Cardiac septum (tissue), 1 donor: ENCODE data around the gene METTL3. TPM values are rescaled to one million over a fixed set of nuclear protein-coding genes. Genes with fewer than 3 reads are reported as not detected.

Experiments
- DNase-seq: peaks from one replicate; pipeline ENCODE4 v3.0.0-alpha.2; 2020; ENCODE audit warnings: low spot score
- intact Hi-C: fragments of 100-400 bp; cut with DNase I; formaldehyde crosslinking; loops from one replicate; pipeline ENCODE4 v1.14.0; 2022
- total RNA-seq: library from RNA; stranded (reverse); fragmentation: NEBNext Ultra II Directional; extraction: Animal tissue kit (Norgen Biotek cat#: 25700); gene quantifications from one replicate; pipeline ENCODE4 v1.2.1, GENCODE V29; 2021
- donor health status: DM: no; HTN: no; CAD: no.

METTL3 gene
- total RNA-seq, 1 donor from 2014 or later = 28.1 TPM

- DNase-seq = no peak
- intact Hi-C loops = no loop called here
These were observed 17.5 kb upstream of the METTL3 start for GRCh38 chr14:21528381-21529348.

DNA sequence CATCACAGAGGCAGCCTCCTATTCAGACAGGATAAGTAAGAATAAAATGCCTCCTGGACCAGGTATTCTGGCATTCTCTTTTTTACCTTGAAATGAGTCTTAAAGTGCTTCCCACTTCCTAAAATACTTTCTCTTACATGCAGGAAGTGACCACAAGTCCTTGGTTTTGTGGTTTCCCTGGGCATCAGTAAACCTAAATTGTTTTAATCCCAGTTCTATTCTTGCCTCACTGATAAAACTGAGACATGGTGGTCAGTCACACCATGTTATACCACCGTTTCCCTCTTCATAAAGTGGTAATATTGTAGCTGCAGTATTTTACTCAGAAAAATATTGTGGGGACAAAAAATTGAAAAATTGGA is 16.2 kb upstream of the METTL3 start:
- intact Hi-C loops = no loop called here
- no peak for DNase-seq

DNA sequence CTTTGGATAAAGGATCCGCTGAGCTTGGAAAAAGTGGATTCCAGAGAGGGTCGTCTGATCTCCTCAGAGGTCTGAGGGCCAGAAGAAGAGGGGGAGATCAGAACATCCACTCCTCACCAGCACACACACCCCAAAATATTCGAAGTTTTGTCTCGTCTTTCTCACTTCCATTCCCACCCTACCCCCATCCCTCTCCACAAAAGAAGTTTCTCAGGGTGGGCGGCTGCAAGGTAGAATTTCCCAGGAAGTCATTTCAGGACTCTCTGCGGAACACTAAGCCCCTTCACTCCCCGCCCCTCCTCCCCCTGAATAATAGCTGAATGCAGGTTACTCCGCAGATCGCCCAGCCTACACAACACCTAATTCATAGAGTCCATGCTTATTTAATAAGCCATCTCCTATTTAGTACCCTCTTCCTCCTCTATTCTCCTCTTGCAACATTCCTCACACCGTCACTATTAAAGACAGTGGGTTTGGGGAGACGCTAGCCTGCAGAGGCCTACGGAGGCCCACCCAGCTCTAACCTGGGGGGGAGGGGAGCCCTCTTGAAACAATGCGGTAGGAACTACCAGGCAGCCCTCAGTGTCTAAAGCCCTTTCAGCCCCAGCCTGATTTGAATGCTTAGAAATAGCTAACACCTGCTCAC is 15.7 kb upstream of the METTL3 start:
- intact Hi-C loops = no loop called here
- no peak for DNase-seq

GRCh38 chr14:21525962-21526671 is 15.0 kb upstream of the METTL3 start, which contains the start of gene SALL2:
SALL2 (minus strand) TSS chr14:21526346; CDS start chr14:21526127, 219 bp downstream.
- intact Hi-C loops = no loop called here
- peak; percentile 84 for DNase-seq

- DNase-seq = no peak
- intact Hi-C loops = no loop called here
These were observed 14.4 kb upstream of the METTL3 start for GRCh38 chr14:21525571-21525961.

DNA sequence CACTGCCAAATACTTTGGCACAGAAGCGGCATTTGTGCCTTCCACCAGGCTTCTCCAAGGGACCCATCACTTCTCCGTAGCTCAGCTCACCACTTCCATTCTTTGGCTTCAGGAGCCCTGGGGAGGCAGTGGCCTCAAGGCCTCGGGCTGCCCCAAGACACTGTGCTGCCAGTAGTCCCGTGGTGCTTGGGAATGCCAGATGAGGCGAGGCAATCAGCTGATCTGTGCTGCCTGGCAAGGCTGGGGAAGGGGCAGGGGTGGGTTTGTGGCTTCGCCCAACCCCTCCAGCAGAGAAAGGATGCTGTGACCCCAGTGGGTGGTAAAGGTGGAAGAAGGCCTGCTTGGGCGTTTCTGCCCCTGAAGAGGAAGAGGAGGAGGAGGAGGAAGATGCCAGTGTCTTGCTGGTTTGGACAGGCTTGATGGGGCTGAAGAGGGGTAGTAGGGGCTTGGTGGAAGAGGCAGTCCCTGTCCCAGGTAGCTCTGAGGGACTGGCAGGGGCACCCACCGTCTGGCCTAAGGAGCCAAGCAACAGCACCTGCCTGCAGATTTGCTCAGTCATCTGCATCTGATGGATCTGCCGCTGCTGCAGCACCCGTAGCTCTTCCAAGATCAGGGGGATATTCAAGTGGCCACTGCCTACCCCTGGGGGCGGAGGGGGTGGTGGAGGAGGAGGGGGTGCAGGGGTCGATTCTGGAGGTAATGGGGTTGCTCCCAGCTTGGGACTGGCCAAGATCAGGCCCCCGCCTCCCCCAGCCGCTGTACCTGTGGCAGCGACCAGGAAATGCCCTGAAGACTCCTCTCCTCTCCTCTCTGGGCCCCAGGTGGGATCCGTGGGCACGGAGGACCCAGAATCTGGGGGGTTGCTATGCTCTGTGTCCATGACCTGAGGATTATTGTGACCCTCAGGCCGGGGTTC is 13.7 kb upstream of the METTL3 start:
- intact Hi-C loops = no loop called here
- DNase-seq = no peak

GRCh38 chr14:21523203-21523602 is 12.1 kb upstream of the METTL3 start:
- no peak for DNase-seq

GRCh38 chr14:21521501-21521900 is 10.4 kb upstream of the METTL3 start:
- intact Hi-C loops = no loop called here
- DNase-seq = no peak

More at GRCh38 chr14:21523203-21523602, 12.1 kb upstream of the METTL3 start:
- intact Hi-C loops = no loop called here

DNA sequence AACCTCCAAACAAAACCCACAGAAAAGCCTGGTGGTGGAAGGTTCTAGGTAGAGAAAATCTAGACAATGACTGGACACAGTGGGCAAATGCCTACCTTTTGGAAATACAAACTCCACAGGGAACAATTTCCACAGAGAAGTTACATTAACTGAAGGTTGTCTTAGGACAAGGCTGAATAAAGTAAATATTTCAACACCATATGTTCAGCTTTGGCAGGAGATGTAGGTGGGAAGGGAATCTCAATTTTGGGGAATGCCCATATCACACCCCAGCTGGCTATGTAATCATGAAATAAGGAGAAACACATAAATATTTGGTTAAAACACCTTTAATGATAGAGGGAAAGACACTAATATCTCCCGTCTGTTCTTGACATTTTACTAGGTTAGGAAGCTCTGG is 9.6 kb upstream of the METTL3 start:
- intact Hi-C loops = no loop called here
- DNase-seq = no peak

DNA sequence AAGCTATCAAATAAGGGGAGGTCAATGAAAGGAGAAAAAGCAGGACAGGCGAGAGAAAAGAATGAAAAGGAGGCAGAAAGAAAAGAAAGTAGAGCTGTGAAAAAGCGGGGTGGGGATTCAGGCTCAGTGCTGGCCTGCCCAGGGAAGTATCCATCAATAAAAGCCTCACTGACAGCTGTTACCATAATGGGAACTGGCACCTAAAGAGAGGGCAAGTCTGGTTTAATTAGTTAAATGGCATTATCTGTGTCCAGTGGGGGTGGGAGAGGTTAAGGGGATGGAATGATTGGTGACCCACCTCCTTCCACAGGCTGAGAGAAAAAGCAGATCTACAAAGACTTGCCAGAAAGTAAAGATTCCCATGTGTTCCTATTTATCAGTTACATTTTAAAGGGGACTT is 7.6 kb upstream of the METTL3 start:
- DNase-seq = no peak
- intact Hi-C loops = no loop called here

DNA sequence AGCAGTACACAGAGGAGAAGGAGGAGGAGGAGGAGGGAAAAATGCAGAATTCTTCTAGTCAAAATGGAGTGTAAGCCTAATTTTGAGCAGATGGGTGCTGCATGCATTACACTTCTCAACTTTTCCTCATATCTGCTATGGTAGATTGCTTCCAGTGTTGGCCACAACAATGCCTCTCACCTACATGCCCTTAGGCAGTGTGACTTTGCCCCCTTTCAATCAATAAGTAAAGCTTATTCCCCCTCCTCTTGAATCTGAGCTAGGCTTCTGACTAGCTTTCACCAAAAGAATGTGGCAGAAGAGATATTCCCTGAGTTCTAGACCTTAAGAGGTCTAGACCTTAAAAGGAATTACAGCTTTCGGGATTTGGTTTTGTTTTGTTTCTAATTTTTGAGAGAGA is 3.2 kb upstream of the METTL3 start:
- DNase-seq = no peak
- intact Hi-C loops = loop anchor here (5.0 kb wide), 1 partner anchor 37 kb away; the partner anchor contains the start of genes RAB2B and TOX4

DNA sequence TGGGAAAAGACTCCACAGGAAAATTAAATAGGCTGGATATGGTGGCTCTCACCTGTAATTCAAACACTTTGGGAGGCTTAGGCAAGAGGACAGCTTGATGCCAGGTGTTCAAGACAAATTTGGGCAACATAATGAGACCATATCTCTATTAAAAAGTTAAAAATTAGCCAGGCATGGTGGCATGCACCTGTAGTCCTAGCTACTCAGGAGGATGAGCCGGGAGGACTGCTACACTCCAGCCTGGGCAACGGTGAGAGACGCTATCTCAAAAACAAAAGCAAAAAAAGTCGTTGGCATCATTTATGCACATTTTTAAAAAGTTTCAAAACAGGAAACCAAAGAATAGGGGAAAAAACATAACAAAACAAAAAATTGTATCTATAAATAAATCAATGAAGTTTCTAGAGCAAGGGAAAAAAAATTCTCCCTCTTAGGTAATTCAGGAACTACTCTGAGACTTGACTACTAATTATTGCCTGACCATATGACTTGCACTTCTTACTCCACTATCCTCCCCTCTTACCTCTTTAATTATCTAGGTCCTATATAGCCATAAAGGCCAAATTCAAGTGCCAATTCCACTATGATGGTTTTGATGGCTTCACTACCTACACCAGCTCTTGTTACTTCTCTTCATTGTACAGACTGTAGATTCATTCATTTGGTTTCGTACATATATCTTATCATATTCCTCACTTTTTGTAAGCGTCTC is 1.6 kb downstream of the METTL3 start:
- no peak for DNase-seq
- intact Hi-C loops = loop anchor here (5.0 kb wide), 1 partner anchor 32 kb away; the partner anchor contains the start of genes RAB2B and TOX4

DNA sequence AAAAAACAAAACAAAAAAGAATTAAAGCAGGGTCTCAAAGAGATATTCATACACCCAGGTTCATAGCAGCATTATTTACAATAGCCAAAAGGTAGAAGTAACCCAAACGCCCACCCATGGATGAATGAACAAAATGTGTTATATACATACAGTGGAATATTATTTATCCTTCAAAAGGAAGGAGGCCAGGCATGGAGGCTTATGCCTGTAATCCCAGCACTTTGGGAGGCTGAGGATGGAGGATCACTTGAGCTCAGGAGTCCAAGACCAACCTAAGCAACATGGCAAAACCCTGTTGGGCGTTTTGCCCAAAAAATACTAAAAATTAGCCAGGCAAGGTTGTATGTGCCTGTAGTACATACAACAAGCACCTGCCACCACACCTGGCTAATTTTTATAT is 4.6 kb downstream of the METTL3 start:
- intact Hi-C loops = no loop called here

GRCh38 chr14:21505012-21505553 is 6.1 kb downstream of the METTL3 start:
- no peak for DNase-seq
- intact Hi-C loops = no loop called here

More for the DNA sequence above, 4.6 kb downstream of the METTL3 start:
- no peak for DNase-seq

- intact Hi-C loops = loop anchor here (5.0 kb wide), 1 partner anchor 54 kb away; no protein-coding TSS in a partner anchor
These were observed 7.8 kb downstream of the METTL3 start for GRCh38 chr14:21503376-21503775.

DNA sequence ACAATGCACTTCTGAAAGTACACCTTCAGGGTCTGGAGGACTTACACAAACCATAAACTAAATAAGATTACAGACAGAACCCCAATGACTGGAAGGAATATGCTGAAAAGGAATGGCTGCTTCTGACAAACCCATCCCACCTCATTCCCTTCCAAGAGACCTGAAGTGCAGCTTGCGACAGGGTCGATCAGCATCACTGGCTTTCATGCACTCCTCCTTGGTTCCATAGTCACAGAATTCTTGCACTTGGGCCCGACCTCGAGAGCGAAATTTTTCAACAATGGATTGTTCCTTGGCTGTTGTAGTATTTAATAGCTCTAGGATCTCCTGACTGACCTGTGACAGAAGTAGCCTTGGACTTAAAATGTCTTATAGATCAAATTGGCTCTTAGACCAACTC is 9.6 kb downstream of the METTL3 start:
- DNase-seq = no peak
- intact Hi-C loops = loop anchor here (5.0 kb wide), 1 partner anchor 56 kb away; no protein-coding TSS in a partner anchor

More at GRCh38 chr14:21503376-21503775, 7.8 kb downstream of the METTL3 start:
- DNase-seq = no peak

DNA sequence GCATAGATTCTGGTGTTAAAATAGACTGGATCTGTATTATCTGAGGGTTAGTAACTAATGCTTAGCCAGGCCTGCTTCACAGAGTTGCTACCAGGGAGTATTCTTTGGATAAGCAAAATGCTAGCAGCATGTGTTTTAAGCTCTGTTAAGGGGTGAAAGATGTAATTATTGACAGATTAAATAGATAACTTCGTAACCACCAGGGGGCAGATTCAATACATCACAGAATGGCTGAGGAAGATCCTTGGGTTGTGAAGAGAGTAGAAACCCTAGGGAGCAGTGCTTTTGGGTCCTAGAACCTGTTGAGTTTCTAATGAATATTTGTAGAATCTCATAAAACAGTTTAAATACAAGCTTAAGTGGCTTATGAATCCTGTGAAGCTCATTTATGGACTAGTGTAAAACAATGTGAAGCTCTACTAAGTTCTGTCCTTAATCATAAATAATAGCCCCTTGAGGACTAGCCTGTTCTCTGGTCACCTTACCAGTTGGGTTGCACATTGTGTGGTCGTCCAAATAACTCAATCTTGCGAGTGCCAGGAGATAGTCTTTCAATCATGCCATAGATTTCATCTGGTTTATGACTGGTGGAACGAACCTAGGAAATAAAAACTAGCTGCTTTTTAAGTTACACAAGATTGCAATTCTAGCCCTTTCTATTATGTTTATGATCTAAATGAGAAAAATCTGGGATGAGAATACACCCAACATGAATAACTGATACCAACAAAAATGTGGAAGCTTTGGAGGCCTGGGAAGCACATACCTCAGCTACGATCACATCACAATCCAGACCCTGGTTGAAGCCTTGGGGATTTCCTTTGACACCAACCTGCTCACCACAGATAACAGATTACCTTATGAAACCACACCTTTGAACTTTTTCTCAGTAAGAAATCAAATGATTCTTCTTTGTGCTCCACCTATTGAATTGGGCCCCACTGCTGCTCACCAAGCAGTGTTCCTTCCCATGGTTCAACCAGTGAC is 12.3 kb downstream of the METTL3 start:
- intact Hi-C loops = no loop called here
- no peak for DNase-seq
